Muscle layer of duodenum (tissue), 2 donors: ENCODE measurements around the gene TSPEAR.

Source experiments
- H3K27ac ChIP-seq: one replicate; pipeline ENCODE4 v1.7.0; 2013; ENCODE audit warnings: mild to moderate bottlenecking, low read length
- H3K27me3 ChIP-seq: one replicate; pipeline ENCODE4 v1.7.0; 2013; ENCODE audit warnings: low read depth, mild to moderate bottlenecking, control low read depth, low read length
- H3K36me3 ChIP-seq, 2 donors: one replicate each; pipeline ENCODE4 v1.7.0; 2013; ENCODE audit warnings: low read length in 2 of 2, control low read depth in 1 of 2, mild to moderate bottlenecking in 1 of 2; ENCODE audit not compliant: insufficient read depth in 2 of 2, control insufficient read depth in 1 of 2
- H3K4me1 ChIP-seq, 2 donors: one replicate each; pipeline ENCODE4 v1.7.0; 2013; ENCODE audit warnings: low read length in 2 of 2, mild to moderate bottlenecking in 2 of 2, control low read depth in 1 of 2, moderate library complexity in 1 of 2; ENCODE audit not compliant: insufficient read depth in 2 of 2, control insufficient read depth in 1 of 2
- H3K4me3 ChIP-seq, 2 donors: one replicate each; pipeline ENCODE4 v1.7.0; 2013; ENCODE audit warnings: low read length in 2 of 2, low read depth in 1 of 2, mild to moderate bottlenecking in 1 of 2
- H3K9me3 ChIP-seq, 2 donors: one replicate each; pipeline ENCODE4 v1.7.0; 2013; ENCODE audit warnings: low read length in 2 of 2, control low read depth in 1 of 2, mild to moderate bottlenecking in 1 of 2; ENCODE audit not compliant: control insufficient read depth in 1 of 2
- donor health status: healthy.

The TSPEAR gene

GRCh38 chr21:44515359-44516165 lies 195.8 kb downstream of the TSPEAR start:
- peaks cover 0 to 3% of the 10 kb centered on the region in 2 donors for H3K4me1 ChIP-seq
- H3K9me3 ChIP-seq, result no peaks in the 10 kb centered on the region
- no peaks in the 10 kb centered on the region for H3K27me3 ChIP-seq
- no peak overlapping the region for H3K4me3 ChIP-seq
- H3K36me3 ChIP-seq, result no peaks in the 10 kb centered on the region
- no peak overlapping the region for H3K27ac ChIP-seq

GRCh38 chr21:44514746-44515358 lies 196.5 kb downstream of the TSPEAR start:
- Histone ChIP-seq H3K4me1 (peaks cover 0 to 7% of the 10 kb centered on the region in 2 donors), H3K27me3 (no peaks in the 10 kb centered on the region), H3K9me3 (no peaks in the 10 kb centered on the region), H3K4me3 (no peak overlapping the region), H3K27ac (no peak overlapping the region), H3K36me3 (no peaks in the 10 kb centered on the region)

GRCh38 chr21:44514218-44514520 lies 197.2 kb downstream of the TSPEAR start:
- H3K4me3 ChIP-seq, result no peak overlapping the region
- peaks cover 0 to 7% of the 10 kb centered on the region in 2 donors for H3K4me1 ChIP-seq
- no peaks in the 10 kb centered on the region for H3K9me3 ChIP-seq
- H3K27me3 ChIP-seq, result no peaks in the 10 kb centered on the region
- H3K36me3 ChIP-seq, result no peaks in the 10 kb centered on the region
- H3K27ac ChIP-seq, result no peak overlapping the region

- no peak overlapping the region for H3K27ac ChIP-seq
- H3K9me3 ChIP-seq, result no peaks in the 10 kb centered on the region
- H3K36me3 ChIP-seq, result no peaks in the 10 kb centered on the region
- H3K27me3 ChIP-seq, result no peaks in the 10 kb centered on the region
- H3K4me3 ChIP-seq, result no peak overlapping the region
- H3K4me1 ChIP-seq, result peaks cover 0 to 7% of the 10 kb centered on the region in 2 donors
Observed at GRCh38 chr21:44513389-44514217, 197.8 kb downstream of the TSPEAR start.

GRCh38 chr21:44512496-44513388 lies 198.6 kb downstream of the TSPEAR start:
- no peaks in the 10 kb centered on the region for H3K9me3 ChIP-seq
- no peak overlapping the region for H3K27ac ChIP-seq
- H3K36me3 ChIP-seq, result no peaks in the 10 kb centered on the region
- H3K4me3 ChIP-seq, result no peak overlapping the region
- no peaks in the 10 kb centered on the region for H3K27me3 ChIP-seq
- peaks cover 0 to 7% of the 10 kb centered on the region in 2 donors for H3K4me1 ChIP-seq

- H3K27me3 ChIP-seq, result no peaks in the 10 kb centered on the region
Observed at GRCh38 chr21:44511938-44512275, 199.5 kb downstream of the TSPEAR start.

GRCh38 chr21:44511219-44511937 lies 200.0 kb downstream of the TSPEAR start:
- H3K27ac ChIP-seq, result no peak overlapping the region
- H3K4me1 ChIP-seq, result peaks cover 0 to 7% of the 10 kb centered on the region in 2 donors
- H3K27me3 ChIP-seq, result no peaks in the 10 kb centered on the region
- no peaks in the 10 kb centered on the region for H3K36me3 ChIP-seq
- no peak overlapping the region for H3K4me3 ChIP-seq
- no peaks in the 10 kb centered on the region for H3K9me3 ChIP-seq

More at GRCh38 chr21:44511938-44512275, 199.5 kb downstream of the TSPEAR start:
- Histone ChIP-seq H3K9me3 (no peaks in the 10 kb centered on the region), H3K27ac (no peak overlapping the region), H3K4me1 (peaks cover 0 to 7% of the 10 kb centered on the region in 2 donors), H3K36me3 (no peaks in the 10 kb centered on the region), H3K4me3 (no peak overlapping the region)

GRCh38 chr21:44510508-44511218 lies 200.7 kb downstream of the TSPEAR start:
- Histone ChIP-seq H3K27ac (no peak overlapping the region), H3K4me3 (peak overlapping the region in 1 of 2 donors; percentile 34), H3K9me3 (no peaks in the 10 kb centered on the region), H3K4me1 (peaks cover 0 to 7% of the 10 kb centered on the region in 2 donors), H3K27me3 (no peaks in the 10 kb centered on the region), H3K36me3 (no peaks in the 10 kb centered on the region)

GRCh38 chr21:44510109-44510507 lies 201.3 kb downstream of the TSPEAR start:
- Histone ChIP-seq H3K4me3 (no peak overlapping the region), H3K27ac (no peak overlapping the region), H3K9me3 (no peaks in the 10 kb centered on the region), H3K4me1 (peaks cover 0 to 7% of the 10 kb centered on the region in 2 donors), H3K27me3 (no peaks in the 10 kb centered on the region), H3K36me3 (no peaks in the 10 kb centered on the region)

GRCh38 chr21:44509539-44509938 lies 201.8 kb downstream of the TSPEAR start:
- Histone ChIP-seq H3K27me3 (no peaks in the 10 kb centered on the region), H3K4me3 (no peak overlapping the region), H3K27ac (no peak overlapping the region), H3K4me1 (peaks cover 0 to 7% of the 10 kb centered on the region in 2 donors), H3K9me3 (no peaks in the 10 kb centered on the region), H3K36me3 (no peaks in the 10 kb centered on the region)
